H1 (cell line): Measurements from ENCODE around the gene MAP7D2. TPM values are rescaled to one million over a fixed set of nuclear protein-coding genes. Genes with fewer than 3 reads are reported as not detected.

Experiments
- CBX5 ChIP-seq: fragments of 300-800, 300-1000 bp; sonication (generic); IDR thresholded peaks from 2 replicates; pipeline ENCODE4 v1.7.1; 2016; ENCODE audit warnings: antibody characterized with exemption, low read length, low read depth
- CHD7 ChIP-seq: fragments of 300-600 bp; sonication (generic); IDR thresholded peaks from 2 replicates; pipeline ENCODE4 v1.7.1; 2012; ENCODE audit warnings: low read length, moderate library complexity, mild to moderate bottlenecking, inconsistent platforms; ENCODE audit not compliant: insufficient replicate concordance
- CTBP2 ChIP-seq: IDR thresholded peaks from 2 replicates; pipeline ENCODE4 v1.7.0; 2011; ENCODE audit warnings: borderline replicate concordance, mild to moderate bottlenecking, moderate library complexity, mixed read lengths, low read length; ENCODE audit not compliant: insufficient read depth, insufficient read length
- EZH2 ChIP-seq: fragments of 200-600 bp; sonication (generic); IDR thresholded peaks from 2 replicates; pipeline ENCODE4 v1.7.1; 2012; ENCODE audit warnings: low read depth, mild to moderate bottlenecking, moderate library complexity, low read length, inconsistent platforms; ENCODE audit not compliant: severe bottlenecking
- KDM1A ChIP-seq: fragments of 200-600, 300-600 bp; sonication (generic); IDR thresholded peaks from 2 replicates; pipeline ENCODE4 v1.7.1; 2016; ENCODE audit warnings: mild to moderate bottlenecking, low read length, borderline replicate concordance
- NANOG ChIP-seq: IDR thresholded peaks from 2 replicates; pipeline ENCODE4 v1.6.1; 2011; ENCODE audit warnings: low read length, low read depth, mild to moderate bottlenecking, inconsistent platforms; ENCODE audit not compliant: insufficient read depth, poor library complexity, severe bottlenecking
- RNF2 ChIP-seq: fragments of 200-900, 300-1000 bp; sonication (generic); IDR thresholded peaks from 2 replicates; pipeline ENCODE4 v1.7.1; 2016; ENCODE audit warnings: borderline replicate concordance, low read depth, mild to moderate bottlenecking, antibody characterized with exemption, low read length; ENCODE audit not compliant: poor library complexity, severe bottlenecking; ENCODE audit errors: missing control alignments
- SUZ12 ChIP-seq: fragments of 200-600 bp; sonication (generic); IDR thresholded peaks from 2 replicates; pipeline ENCODE4 v1.6.1; 2012; ENCODE audit warnings: mild to moderate bottlenecking, inconsistent platforms, low read length, moderate library complexity, mixed read lengths
- YY1 ChIP-seq: IDR thresholded peaks from 2 replicates; pipeline ENCODE4 v1.6.1; 2011; ENCODE audit warnings: low read depth, mild to moderate bottlenecking, low read length
- polyA plus RNA-seq, 7 experiments: library from polyadenylated mRNA; depleted of rRNA in 3 of 7; stranded (reverse) in 5 of 7; unstranded in 2 of 7; fragments of >200 nt in 5 of 7; fragments of 200-250 nt in 2 of 7; gene quantifications; 1 replicate in 5 of 7; 2 replicates in 1 of 7; 4 replicates in 1 of 7; pipeline versions ENCODE4 v1.2.1 to v1.2.3, GENCODE V29; 2011 to 2013; ENCODE audit warnings: missing spikeins in 2 of 7, mixed read lengths in 2 of 7
- total RNA-seq: library from RNA; stranded (reverse); fragmentation: NEBNext Ultra II Directional; extraction: Animal tissue kit (Norgen Biotek cat#: 25700); gene quantifications from 2 replicates; pipeline ENCODE4 v1.2.1, GENCODE V29; 2021

The MAP7D2 gene
- total and polyA plus RNA-seq, 2 of the 8 experiments (the other 6 are each of a cell fraction or from before 2014, with no cell fraction given) = 0.65 to 0.83 TPM

- no peak for TF ChIP-seq CHD7
- no peak for TF ChIP-seq NANOG
- no peak for TF ChIP-seq KDM1A
- no peak for TF ChIP-seq SUZ12
- no peak for TF ChIP-seq RNF2
- TF ChIP-seq EZH2 = no peak
- no peak for TF ChIP-seq CBX5
- no peak for TF ChIP-seq YY1
- TF ChIP-seq CTBP2 = no peak
These were observed 23.3 kb upstream of the MAP7D2 start (continued) for GRCh38 chrX:20139966-20140365.
